HL-60/S4 treated with retinoic acid at 250 ng/mL for 4 days and 3 days (cell line): ENCODE data around the gene CORO6.

Experiments used
- in situ Hi-C: fragments of 300-500 bp; cut with MboI; formaldehyde crosslinking; loops from 2 replicates; pipeline ENCODE4 v1.7.0; 2022; ENCODE audit warnings: low sequenced_read_pairs

CORO6 gene

DNA sequence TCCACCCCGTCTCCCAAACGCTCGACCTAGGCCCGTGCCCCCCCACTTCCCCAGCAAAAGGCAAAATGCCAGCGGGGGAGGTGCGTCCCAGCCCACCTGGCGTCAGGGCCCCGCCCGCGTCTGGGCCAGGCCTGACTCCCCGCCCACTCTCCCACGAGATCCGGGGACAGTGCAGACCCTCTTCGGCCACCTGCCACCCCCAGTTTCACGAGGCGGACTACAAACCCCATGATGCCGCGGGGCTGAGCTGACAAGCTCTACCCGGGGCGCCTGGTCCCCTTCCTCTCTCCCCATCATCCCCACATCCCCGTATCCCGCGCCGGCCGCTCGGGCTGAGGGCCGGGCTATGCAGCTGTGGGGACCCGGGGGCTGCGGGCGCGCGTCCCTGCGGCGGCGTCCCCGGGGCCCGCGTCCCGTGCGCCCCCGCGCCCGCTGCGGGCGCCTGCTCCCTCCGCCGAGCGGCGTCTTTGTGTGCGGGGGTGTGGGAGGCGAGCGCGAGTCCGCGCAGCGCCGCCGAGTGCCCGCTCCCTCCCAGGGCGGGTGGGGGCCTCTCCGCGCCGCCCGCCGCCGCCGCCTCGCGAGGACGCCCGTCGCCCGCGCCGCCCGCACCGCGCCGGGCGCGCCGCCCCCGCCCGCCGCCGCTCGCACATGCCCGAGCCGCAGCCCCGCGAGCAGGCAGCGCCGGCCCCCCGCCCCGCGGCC lies 29.7 kb downstream of the CORO6 start, which contains the start of gene ANKRD13B:
ANKRD13B (plus strand) TSS at position 283 of the 702 bp plus-strand sequence. CDS start 490 bp downstream, outside the sequence.
- in situ Hi-C loops, result no loop called here

GRCh38 chr17:29591737-29592608 lies 30.7 kb downstream of the CORO6 start:
- in situ Hi-C loops, result no loop called here

DNA sequence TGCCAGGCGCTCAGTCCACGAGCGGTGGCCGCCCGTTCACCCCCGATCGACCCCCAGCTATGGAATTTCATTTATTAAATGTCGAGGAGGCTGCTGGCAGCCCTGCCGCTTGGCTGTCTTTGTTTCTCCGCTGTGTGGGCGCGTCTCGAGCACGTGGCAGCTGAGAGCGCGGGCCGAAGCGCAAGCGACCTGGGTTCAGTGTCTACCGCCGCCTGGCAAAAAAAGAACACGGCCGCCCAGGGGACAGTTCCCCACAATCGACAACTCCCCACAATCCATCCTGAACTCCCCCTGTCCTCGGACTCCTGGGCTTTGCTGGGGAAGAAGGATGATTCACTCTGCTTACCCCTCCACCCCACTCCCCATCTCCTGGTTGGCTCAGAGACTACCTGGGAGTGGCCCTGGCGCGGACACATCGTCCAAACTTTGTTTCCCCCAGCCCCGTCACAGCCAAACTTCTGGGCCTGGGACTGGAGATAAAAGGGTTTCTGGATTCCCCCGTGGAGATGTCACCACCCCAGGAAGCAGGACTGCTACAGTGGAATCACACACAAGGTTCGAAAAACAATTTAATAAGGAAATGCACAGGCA lies 31.5 kb downstream of the CORO6 start:
- in situ Hi-C loops, result no loop called here

DNA sequence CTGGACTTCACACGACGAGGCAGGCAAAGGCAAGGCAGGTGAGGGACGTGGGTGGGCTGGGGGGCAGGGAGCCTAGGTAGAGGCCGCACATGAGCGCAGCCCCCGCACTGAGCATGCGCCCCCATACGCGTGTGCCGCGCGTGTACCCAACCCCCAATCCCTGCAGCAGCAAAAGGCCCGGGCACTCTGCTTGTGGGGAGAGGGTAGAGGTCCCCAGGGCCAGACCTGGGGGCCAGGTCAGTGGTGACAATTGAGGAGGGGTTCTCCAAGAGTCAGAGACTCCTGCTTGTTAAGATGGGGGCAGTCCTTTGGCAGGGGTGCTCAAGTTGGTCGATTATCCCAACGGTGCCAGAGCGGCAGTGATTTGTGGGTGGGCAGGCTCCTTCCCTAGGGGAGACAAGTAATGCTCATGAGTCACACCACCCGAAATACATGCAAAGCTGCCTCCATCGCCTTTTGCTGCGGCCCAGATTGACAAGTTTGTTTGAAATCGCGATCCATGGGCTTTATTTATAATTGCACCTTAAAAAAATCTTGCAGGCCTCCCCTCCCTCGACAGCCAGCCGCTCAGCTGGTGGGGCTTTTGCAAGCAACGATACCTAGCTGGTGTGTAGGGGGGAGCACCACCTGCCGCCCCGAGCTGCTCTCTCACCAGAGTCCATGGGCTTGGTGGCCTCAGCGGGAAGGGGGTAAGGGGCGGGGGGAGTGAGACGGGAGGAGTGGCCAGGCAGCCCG lies 32.1 kb downstream of the CORO6 start:
- in situ Hi-C loops, result no loop called here

DNA sequence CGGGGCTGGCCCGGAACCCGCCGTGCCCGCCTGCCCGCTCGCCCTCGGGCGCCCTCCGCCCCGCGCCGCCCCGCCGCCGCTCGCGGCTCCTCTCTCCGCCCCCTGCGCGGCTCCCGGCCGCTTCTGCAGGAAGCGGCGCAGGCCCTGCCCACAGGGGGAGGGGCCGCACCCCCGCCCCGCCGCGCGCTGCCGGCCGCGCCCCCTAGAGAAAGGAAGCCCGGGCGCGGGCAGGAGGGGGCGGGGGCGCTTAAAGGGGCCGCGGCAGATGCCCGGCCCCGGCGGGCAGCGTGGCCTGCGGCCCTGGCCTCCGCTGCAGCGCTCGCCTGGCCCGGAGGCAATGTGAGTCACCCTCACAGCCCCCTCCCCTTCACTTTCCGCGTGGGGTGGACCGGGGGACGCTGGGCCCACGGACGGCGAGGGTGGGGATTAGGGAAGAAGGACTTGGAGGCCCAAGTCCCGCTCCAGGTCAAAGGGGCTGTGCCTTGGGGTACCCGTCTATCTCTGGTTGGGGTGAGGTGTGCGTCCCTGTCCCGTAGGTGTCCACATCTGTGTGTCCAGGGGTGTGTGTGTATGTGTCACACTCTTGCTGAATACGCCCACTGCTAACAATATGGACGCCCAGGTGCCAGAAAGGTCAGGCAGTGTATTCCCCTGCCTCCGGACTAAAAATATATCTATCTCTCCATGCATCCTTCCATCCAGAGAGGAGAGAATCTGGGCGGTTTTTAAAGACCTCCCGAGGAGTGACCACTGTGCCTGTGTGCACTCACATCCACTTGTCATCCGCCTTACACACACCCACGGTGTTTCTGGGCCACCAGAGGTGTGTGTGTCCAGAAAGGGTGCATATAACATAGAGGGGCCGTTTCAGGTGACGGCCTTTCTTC lies 32.9 kb downstream of the CORO6 start, which contains the start of gene GIT1:
GIT1 (minus strand) TSS at position 125 of the 887 bp plus-strand sequence. CDS start 270 bp downstream, outside the sequence.
- in situ Hi-C loops, result no loop called here

DNA sequence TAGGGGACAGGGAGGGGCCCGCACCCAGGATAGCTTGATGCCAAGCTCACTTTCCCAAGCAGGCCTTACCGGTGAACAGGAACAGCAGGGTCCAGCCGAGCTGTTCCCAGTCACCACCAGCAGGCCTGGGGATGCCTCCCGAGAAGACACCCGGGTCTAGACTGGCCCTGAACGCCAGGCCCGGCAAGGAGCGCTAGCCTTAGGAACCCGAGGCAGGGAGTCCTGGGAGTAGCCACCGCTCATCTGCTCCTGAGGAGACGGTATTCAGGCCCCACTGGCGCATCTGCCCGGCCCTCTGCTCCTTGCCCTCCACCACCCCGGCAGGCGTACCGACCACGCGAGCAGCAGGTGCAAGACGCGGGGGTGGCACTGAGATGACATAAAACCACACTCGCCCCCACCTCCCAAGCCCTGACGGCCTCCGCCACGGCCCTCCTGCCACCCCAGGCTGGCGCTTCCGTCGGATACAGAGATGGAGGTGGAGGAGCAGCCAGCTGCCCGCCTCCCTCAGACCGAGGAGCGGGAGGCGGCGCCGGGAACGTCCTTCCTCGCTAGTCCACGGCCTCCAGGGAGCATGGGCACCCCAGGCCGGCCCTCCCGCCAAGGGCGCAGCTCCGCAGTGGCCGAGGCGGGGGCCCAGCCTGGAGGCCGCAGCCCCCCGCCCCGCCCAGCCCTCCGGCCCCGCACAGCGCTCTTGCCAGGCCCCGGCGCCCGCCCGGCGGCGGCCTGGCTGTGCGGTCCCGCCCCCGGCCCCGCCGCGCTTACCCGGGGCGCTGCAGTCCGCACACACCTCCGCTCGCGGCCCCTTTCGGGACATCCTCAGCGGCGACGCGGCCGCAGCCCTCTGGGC lies 33.9 kb downstream of the CORO6 start:
- in situ Hi-C loops, result no loop called here

GRCh38 chr17:29588017-29588561 lies 34.6 kb downstream of the CORO6 start:
- in situ Hi-C loops, result no loop called here

- in situ Hi-C loops, result no loop called here
These were observed 35.1 kb downstream of the CORO6 start for GRCh38 chr17:29587591-29587990.

DNA sequence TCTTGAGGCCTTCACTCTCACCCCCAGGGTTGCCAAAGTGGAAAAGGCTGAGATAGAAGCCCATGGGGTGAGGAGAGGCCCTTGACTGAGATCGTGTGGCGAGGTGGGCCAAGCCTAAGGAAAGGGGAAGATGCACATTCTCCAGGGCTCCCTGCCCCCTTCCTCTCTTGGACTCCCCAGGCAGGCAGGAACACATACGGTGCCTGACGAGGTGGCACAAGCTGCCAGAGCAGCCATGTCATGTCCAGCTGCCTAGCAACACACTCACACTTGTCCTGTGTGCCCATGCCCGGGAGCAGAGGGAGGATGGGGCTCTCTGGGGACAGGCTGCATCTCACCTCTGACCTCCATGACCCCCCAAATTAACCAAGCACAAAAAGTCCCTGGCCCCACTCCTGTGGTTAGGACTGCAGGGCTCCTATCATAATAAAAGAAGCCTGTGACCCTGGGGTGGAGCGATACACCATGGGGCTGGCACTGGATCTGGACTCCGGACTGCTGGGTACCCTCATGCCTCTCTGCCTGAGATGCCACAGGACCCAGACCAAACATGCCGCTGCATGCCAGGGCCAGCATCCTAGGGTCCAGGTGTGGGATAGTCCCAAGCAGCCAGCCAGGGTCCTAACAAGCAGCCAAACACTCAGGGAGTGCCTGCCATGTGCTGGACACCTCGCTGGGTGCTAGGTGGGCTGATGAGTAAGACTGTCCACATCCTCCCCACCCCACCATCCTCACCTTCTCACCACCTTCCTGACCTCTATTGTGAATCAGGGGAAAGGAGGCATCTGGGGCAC lies 35.8 kb downstream of the CORO6 start:
- in situ Hi-C loops, result no loop called here

GRCh38 chr17:29585080-29585751 lies 37.5 kb downstream of the CORO6 start:
- in situ Hi-C loops, result no loop called here

DNA sequence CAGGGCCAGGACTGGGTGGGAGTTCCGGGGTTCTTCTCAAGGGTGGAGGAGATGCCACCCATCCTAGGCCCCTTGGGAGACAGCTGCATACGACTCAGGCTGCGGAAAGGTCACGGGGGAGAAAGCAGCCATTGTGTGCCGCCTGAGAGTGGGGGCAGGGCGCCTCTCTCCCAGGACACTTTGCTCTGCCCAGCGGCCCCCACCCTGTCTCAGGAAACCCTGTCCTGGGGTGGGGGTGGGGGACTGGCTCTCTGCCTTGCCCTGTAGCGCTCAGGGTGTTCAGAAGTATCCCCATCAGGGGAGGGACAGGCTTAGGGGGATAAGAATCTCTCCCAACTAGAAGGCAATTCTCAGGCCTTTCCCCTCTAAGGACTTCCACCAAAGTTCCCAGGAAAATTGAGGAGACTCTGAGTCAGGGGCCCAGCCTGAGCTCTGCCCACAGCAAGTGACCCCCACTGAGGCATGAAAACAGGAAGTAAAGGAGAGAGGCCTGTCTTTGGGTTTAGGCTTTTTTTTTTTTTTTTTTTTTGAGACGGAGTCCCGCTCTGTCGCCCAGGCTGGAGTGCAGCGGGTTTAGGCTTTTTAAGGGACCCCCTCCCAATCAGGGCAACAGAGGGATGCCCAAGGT lies 38.1 kb downstream of the CORO6 start:
- in situ Hi-C loops, result no loop called here

DNA sequence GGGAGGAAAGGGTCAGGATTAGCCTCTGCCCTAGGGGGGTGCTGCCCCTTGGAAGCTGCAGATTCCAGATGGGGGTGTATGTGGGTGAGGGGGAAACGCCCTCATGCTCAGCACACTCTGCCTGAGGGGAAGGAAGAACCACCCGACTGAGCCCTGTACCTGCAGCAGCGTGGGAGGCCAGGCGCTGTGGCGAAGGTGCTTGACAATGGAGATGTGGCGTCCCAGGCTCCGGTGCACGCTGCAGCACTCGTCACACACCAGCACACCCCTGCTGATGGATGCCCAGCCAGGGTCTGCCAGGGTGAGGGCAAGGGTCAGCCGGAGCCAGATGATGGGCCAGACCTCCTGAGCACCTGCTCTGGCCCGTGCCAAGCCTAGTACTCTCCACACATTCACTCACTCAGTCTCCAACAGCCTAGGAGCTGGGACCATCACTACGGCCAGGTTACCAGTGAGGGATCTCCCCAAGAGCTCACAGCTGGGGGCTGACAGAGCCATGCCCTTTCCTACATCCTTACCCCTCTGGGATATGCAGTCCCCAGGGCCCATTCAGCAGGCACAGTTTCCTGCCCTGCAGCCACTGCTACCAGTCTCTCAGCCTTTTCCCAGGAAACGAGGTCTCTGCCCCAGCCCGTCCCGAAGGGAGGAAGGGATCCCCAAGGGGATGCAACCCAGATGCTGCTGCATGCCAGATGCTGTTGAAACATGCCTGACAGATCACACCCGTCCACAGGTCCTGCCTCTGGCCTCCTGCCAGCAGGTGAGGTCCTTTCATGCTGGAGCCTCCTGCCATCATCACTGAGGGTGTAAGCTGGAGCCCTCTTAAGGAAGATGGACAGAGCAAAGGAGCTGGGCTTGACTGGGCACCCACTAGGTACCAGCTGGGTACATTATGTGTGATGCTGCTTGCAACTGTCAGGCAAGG lies 39.1 kb downstream of the CORO6 start:
- in situ Hi-C loops, result no loop called here

DNA sequence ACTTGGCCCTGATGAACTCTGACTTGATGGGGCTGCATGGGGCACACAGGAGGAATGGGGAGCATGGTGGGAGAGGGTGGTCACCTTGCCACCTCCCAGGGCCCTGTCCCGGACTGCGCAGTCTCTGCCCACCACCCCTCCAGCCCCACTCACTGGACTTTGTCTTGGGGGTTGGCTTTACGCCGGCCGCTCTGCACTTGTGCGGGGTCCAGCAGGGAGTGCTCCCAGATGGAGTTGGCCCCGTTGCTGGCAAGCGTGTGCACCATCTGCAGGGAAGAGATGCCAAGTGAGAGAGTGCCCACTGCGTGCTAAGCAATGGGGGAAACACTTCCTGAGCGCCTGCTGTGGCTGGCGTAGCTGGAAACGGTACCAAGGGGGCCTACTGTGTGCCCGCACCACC lies 39.9 kb downstream of the CORO6 start:
- in situ Hi-C loops, result no loop called here

- in situ Hi-C loops, result no loop called here
These were observed 40.4 kb downstream of the CORO6 start for GRCh38 chr17:29582254-29582765.

GRCh38 chr17:29581583-29582253 lies 41.0 kb downstream of the CORO6 start:
- in situ Hi-C loops, result no loop called here
